Urinary bladder (tissue), 4 donors: ENCODE measurements around the gene ACSM6. TPM values are rescaled to one million over a fixed set of nuclear protein-coding genes. Genes with fewer than 3 reads are reported as not detected.
A peak's percentile ranks its signal among the peaks of the same experiment; 100 is the strongest.

Source experiments
- DNase-seq: peaks from one replicate; pipeline ENCODE4 v3.0.0-alpha.2; 2015; ENCODE audit errors: extremely low spot score
- H3K27ac ChIP-seq: one replicate; pipeline ENCODE4 v1.5.1; 2013; ENCODE audit warnings: low read depth, mild to moderate bottlenecking, moderate library complexity
- H3K36me3 ChIP-seq: one replicate; pipeline ENCODE4 v1.6.1; 2013; ENCODE audit warnings: mild to moderate bottlenecking, moderate library complexity; ENCODE audit not compliant: insufficient read depth
- H3K4me1 ChIP-seq: one replicate; pipeline ENCODE4 v1.6.1; 2013; ENCODE audit warnings: mild to moderate bottlenecking, moderate library complexity; ENCODE audit not compliant: insufficient read depth
- H3K4me3 ChIP-seq: one replicate; pipeline ENCODE4 v1.5.1; 2013; ENCODE audit warnings: low read depth, low read length
- WGBS: extraction: QIAGEN DNeasy Blood & Tissue Kit; methylation state at CpG from one replicate; pipeline ENCODE4 v1.1.7; 2013; 5-methylcytosine and 5-hydroxymethylcytosine counted together
- polyA plus RNA-seq: library from polyadenylated mRNA; stranded (reverse); fragments of 200-250 nt; gene quantifications from one replicate; pipeline ENCODE4 v1.2.3, GENCODE V29; 2013
- total RNA-seq: library from RNA; depleted of rRNA; stranded (reverse); fragments of >200 nt; gene quantifications from one replicate; pipeline ENCODE4 v1.2.3, GENCODE V29; 2014
- donor health status: healthy with polysubstance abuse.
- donor health status: healthy.

ACSM6 gene
- total and polyA plus RNA-seq, 2 donors = 0.42 to 0.48 TPM

- DNase-seq = no peak
- Histone ChIP-seq H3K4me1 (peaks cover 1% of the 10 kb centered on the region), H3K36me3 (peaks cover 3% of the 10 kb centered on the region), H3K27ac (no peak overlapping the region), H3K4me3 (no peak overlapping the region)
- 75% methylated on average over 2 of the region's 2 CpGs for WGBS
Measured at GRCh38 chr10:95244152-95244551, 50.1 kb downstream of the ACSM6 start.

GRCh38 chr10:95245425-95246055 lies 51.5 kb downstream of the ACSM6 start:
- DNase-seq = no peak
- Histone ChIP-seq H3K36me3 (peaks cover 3% of the 10 kb centered on the region), H3K27ac (no peak overlapping the region), H3K4me3 (no peak overlapping the region), H3K4me1 (peaks cover 1% of the 10 kb centered on the region)
- 79% methylated on average over 6 of the region's 6 CpGs for WGBS

- no peak overlapping the region for H3K27ac ChIP-seq
- WGBS = 9% methylated on average over 1 of the region's 1 CpG
- no peak for DNase-seq
- H3K36me3 ChIP-seq = no peaks in the 10 kb centered on the region
- no peak overlapping the region for H3K4me3 ChIP-seq
- peaks cover 1% of the 10 kb centered on the region for H3K4me1 ChIP-seq
Measured at GRCh38 chr10:95246582-95247051, 52.6 kb downstream of the ACSM6 start.

GRCh38 chr10:95247200-95247880 lies 53.3 kb downstream of the ACSM6 start:
- Histone ChIP-seq H3K27ac (peak overlapping the region; percentile 60), H3K4me3 (no peak overlapping the region), H3K36me3 (no peaks in the 10 kb centered on the region), H3K4me1 (peaks cover 1% of the 10 kb centered on the region)
- WGBS = 37% methylated on average over 6 of the region's 6 CpGs
- no peak for DNase-seq

GRCh38 chr10:95247881-95248583 lies 54.0 kb downstream of the ACSM6 start:
- 91% methylated on average over 7 of the region's 7 CpGs for WGBS
- H3K27ac ChIP-seq = no peak overlapping the region
- H3K4me3 ChIP-seq = no peak overlapping the region
- H3K36me3 ChIP-seq = no peaks in the 10 kb centered on the region
- peaks cover 1% of the 10 kb centered on the region for H3K4me1 ChIP-seq
- DNase-seq = no peak

GRCh38 chr10:95248989-95249388 lies 55.0 kb downstream of the ACSM6 start:
- no peak for DNase-seq
- no peak overlapping the region for H3K4me3 ChIP-seq
- WGBS = 74% methylated on average over 3 of the region's 3 CpGs
- H3K27ac ChIP-seq = no peak overlapping the region
- H3K36me3 ChIP-seq = no peaks in the 10 kb centered on the region
- peaks cover 1% of the 10 kb centered on the region for H3K4me1 ChIP-seq

- peaks cover 1% of the 10 kb centered on the region for H3K4me1 ChIP-seq
Measured at GRCh38 chr10:95249467-95249866, 55.4 kb downstream of the ACSM6 start.

GRCh38 chr10:95250856-95251255 lies 56.8 kb downstream of the ACSM6 start:
- Histone ChIP-seq H3K4me1 (peaks cover 1% of the 10 kb centered on the region), H3K27ac (no peak overlapping the region), H3K36me3 (no peaks in the 10 kb centered on the region), H3K4me3 (no peak overlapping the region)
- DNase-seq = no peak
- 83% methylated on average over 4 of the region's 4 CpGs for WGBS

More at GRCh38 chr10:95249467-95249866, 55.4 kb downstream of the ACSM6 start:
- Histone ChIP-seq H3K36me3 (no peaks in the 10 kb centered on the region), H3K4me3 (no peak overlapping the region), H3K27ac (no peak overlapping the region)
- no peak for DNase-seq
- WGBS = 84% methylated on average over 3 of the region's 3 CpGs

- H3K4me3 ChIP-seq = no peak overlapping the region
- no peak for DNase-seq
- 76% methylated on average over 2 of the region's 2 CpGs for WGBS
- no peak overlapping the region for H3K27ac ChIP-seq
- peaks cover 2% of the 10 kb centered on the region for H3K36me3 ChIP-seq
- H3K4me1 ChIP-seq = no peaks in the 10 kb centered on the region
Measured at GRCh38 chr10:95253007-95253406, 59.0 kb downstream of the ACSM6 start.

- Histone ChIP-seq H3K27ac (no peak overlapping the region), H3K4me3 (no peak overlapping the region), H3K36me3 (peaks cover 2% of the 10 kb centered on the region), H3K4me1 (no peaks in the 10 kb centered on the region)
- DNase-seq = no peak
- WGBS = 88% methylated on average over 2 of the region's 2 CpGs
Measured at GRCh38 chr10:95253686-95254085, 59.6 kb downstream of the ACSM6 start.

GRCh38 chr10:95254629-95255028 lies 60.6 kb downstream of the ACSM6 start:
- H3K27ac ChIP-seq = no peak overlapping the region
- no peak overlapping the region for H3K4me3 ChIP-seq
- H3K4me1 ChIP-seq = no peaks in the 10 kb centered on the region
- 80% methylated on average over 3 of the region's 3 CpGs for WGBS
- DNase-seq = no peak
- peaks cover 2% of the 10 kb centered on the region for H3K36me3 ChIP-seq

GRCh38 chr10:95256268-95256667 lies 62.2 kb downstream of the ACSM6 start:
- no peak for DNase-seq
- no peak overlapping the region for H3K4me3 ChIP-seq
- no peaks in the 10 kb centered on the region for H3K4me1 ChIP-seq
- peaks cover 2% of the 10 kb centered on the region for H3K36me3 ChIP-seq
- WGBS = 94% methylated on average over 1 of the region's 1 CpG
- H3K27ac ChIP-seq = no peak overlapping the region

- Histone ChIP-seq H3K4me1 (no peaks in the 10 kb centered on the region), H3K36me3 (peaks cover 2% of the 10 kb centered on the region), H3K27ac (no peak overlapping the region), H3K4me3 (no peak overlapping the region)
- no peak for DNase-seq
- 94% methylated on average over 7 of the region's 7 CpGs for WGBS
Measured at GRCh38 chr10:95257849-95258248, 63.8 kb downstream of the ACSM6 start.

GRCh38 chr10:95260397-95260881 lies 66.4 kb downstream of the ACSM6 start:
- DNase-seq = no peak
- Histone ChIP-seq H3K36me3 (peaks cover 2% of the 10 kb centered on the region), H3K4me3 (no peak overlapping the region), H3K27ac (no peak overlapping the region), H3K4me1 (no peaks in the 10 kb centered on the region)
- 53% methylated on average over 3 of the region's 3 CpGs for WGBS
